Vagina (tissue), 2 donors: ENCODE results near the gene ALOXE3. TPM values are rescaled to one million over a fixed set of nuclear protein-coding genes. Genes with fewer than 3 reads are reported as not detected.
"Not testable (repeated sequence)": the region's sequence is repeated elsewhere in the genome, so short reads cannot be mapped to it uniquely, and the experiment has no call there.

Experiments
- DNase-seq, 2 donors: peaks; one replicate each; pipeline ENCODE4 v3.0.0-alpha.2; 2017; ENCODE audit errors: extremely low spot score in 2 of 2
- H3K27ac ChIP-seq: fragments of 200-600 bp; sonication (generic); one replicate; pipeline ENCODE4 v1.5.1; 2019
- H3K27me3 ChIP-seq: fragments of 200-600 bp; sonication (generic); one replicate; pipeline ENCODE4 v1.5.1; 2019
- H3K36me3 ChIP-seq, 2 donors: fragments of 200-600 bp; sonication (generic); one replicate each; pipeline ENCODE4 v1.5.1; 2017 to 2019
- H3K4me1 ChIP-seq: fragments of 200-600 bp; sonication (generic); one replicate; pipeline ENCODE4 v1.5.1; 2019
- H3K4me3 ChIP-seq, 2 donors: fragments of 200-600 bp; sonication (generic); 1 replicate in 1 of 2; 2 replicates in 1 of 2; pipeline ENCODE4 v1.5.1; 2016 to 2019
- H3K9me3 ChIP-seq: fragments of 200-600 bp; sonication (generic); one replicate; pipeline ENCODE4 v1.5.1; 2019
- CTCF ChIP-seq, 3 experiments: fragments of 450-650 bp in 2 of 3; fragments of 200-600 bp in 1 of 3; sonication (generic) in 1 of 3; IDR thresholded peaks; one replicate each; pipeline ENCODE4 v1.5.1; 2017 to 2019; ENCODE audit warnings: antibody characterized with exemption in 3 of 3, mild to moderate bottlenecking in 2 of 3, moderate library complexity in 2 of 3
- POLR2A ChIP-seq, 2 donors: fragments of 450-650 bp; IDR thresholded peaks; one replicate each; pipeline ENCODE4 v1.6.1; 2017; ENCODE audit warnings: antibody characterized with exemption in 2 of 2, mild to moderate bottlenecking in 2 of 2, moderate library complexity in 2 of 2
- POLR2AphosphoS5 ChIP-seq, 2 donors: sonication (generic); formaldehyde crosslinking; IDR thresholded peaks; one replicate each; pipeline ENCODE4 v1.9.0; 2017; ENCODE audit warnings: antibody characterized with exemption in 2 of 2, mild to moderate bottlenecking in 2 of 2, low read depth in 1 of 2; ENCODE audit not compliant: insufficient read depth in 1 of 2
- intact Hi-C: fragments of 100-400 bp; cut with DNase I; formaldehyde crosslinking; loops from one replicate; pipeline ENCODE4 v1.15.1; 2023
- total RNA-seq: library from RNA; depleted of rRNA; stranded (reverse); fragments of >200 nt; gene quantifications from one replicate; pipeline ENCODE4 v1.2.3, GENCODE V29; 2016

ALOXE3 gene
- total RNA-seq, 1 donor from 2014 or later, result 1.5 TPM

DNA sequence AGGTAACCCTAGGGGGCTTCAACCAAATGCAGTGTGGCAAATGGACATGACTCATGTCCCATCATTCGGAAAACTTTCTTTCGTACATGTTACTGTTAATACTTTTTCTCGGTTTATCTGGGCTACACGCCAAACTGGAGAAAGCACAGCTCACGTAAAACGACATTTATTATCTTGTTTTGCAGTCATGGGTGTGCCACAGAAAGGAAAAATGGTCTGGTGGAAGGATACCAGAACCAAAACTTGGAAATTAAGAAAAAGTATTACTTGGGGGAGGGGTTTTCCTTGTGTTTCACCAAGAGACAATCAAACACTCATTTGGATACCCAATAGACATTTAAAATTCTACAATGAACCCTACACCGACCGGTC is 55.9 kb downstream of the ALOXE3 start:
- no peak for DNase-seq
- Histone ChIP-seq H3K36me3 (no peaks in the 10 kb centered on the region), H3K9me3 (no peaks in the 10 kb centered on the region), H3K27me3 (no peaks in the 10 kb centered on the region), H3K27ac (no peak overlapping the region), H3K4me3 (peak overlapping the region; percentile 18 to 29), H3K4me1 (peaks cover 26% of the 10 kb centered on the region)
- TF ChIP-seq CTCF (IDR thresholded peaks at IDR 0.05) (no peak), POLR2A (IDR thresholded peaks at IDR 0.05) (no peak), POLR2AphosphoS5 (IDR thresholded peaks at IDR 0.05; ENCODE audit: insufficient read depth in 1 of 2, low read depth in 1 of 2) (no peak)
- intact Hi-C loops, result no loop called here

DNA sequence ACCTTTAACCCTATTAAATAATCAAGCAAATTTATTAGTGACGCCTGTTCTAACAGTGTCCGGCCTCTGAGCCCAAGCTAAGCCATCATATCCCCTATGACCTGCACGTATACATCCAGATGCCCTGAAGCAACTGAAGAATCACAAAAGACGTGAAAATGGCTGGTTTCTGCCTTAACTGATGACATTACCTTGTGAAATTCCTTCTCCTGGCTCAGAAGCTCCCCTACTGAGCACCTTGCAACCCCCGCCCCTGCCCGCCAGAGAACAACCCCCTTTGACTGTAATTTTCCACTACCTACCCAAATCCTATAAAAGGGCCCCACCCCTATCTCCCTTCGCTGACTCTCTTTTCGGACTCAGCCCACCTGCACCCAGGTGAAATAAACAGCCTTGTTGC is 56.5 kb downstream of the ALOXE3 start:
- H3K27me3 ChIP-seq, H3K4me3 ChIP-seq, DNase-seq, H3K27ac ChIP-seq, H3K9me3 ChIP-seq, intact Hi-C loops, H3K36me3 ChIP-seq: not testable (repeated sequence)
- peaks cover 29% of the 10 kb centered on the region for H3K4me1 ChIP-seq

GRCh38 chr17:8060274-8060673 is 58.0 kb downstream of the ALOXE3 start:
- Histone ChIP-seq H3K4me3 (no peak overlapping the region), H3K36me3 (no peaks in the 10 kb centered on the region), H3K9me3 (no peaks in the 10 kb centered on the region), H3K27ac (no peak overlapping the region), H3K27me3 (peaks cover 2% of the 10 kb centered on the region), H3K4me1 (peaks cover 29% of the 10 kb centered on the region)
- no peak for TF ChIP-seq POLR2A (IDR thresholded peaks at IDR 0.05)
- TF ChIP-seq POLR2AphosphoS5 (IDR thresholded peaks at IDR 0.05; ENCODE audit: insufficient read depth in 1 of 2, low read depth in 1 of 2), result no peak
- TF ChIP-seq CTCF (IDR thresholded peaks at IDR 0.05), result peak; percentile 57 to 68 (median 60)
- no peak for DNase-seq
- intact Hi-C loops, result no loop called here

GRCh38 chr17:8059131-8059530 is 59.2 kb downstream of the ALOXE3 start:
- no peaks in the 10 kb centered on the region for H3K9me3 ChIP-seq
- H3K27me3 ChIP-seq, result peaks cover 4% of the 10 kb centered on the region
- TF ChIP-seq POLR2AphosphoS5 (IDR thresholded peaks at IDR 0.05; ENCODE audit: insufficient read depth in 1 of 2, low read depth in 1 of 2), result no peak
- TF ChIP-seq CTCF (IDR thresholded peaks at IDR 0.05), result no peak
- no peak for TF ChIP-seq POLR2A (IDR thresholded peaks at IDR 0.05)
- no peak overlapping the region for H3K27ac ChIP-seq
- no peak for DNase-seq
- intact Hi-C loops, result no loop called here
- H3K4me3 ChIP-seq, result no peak overlapping the region
- peaks cover 28% of the 10 kb centered on the region for H3K4me1 ChIP-seq
- no peaks in the 10 kb centered on the region for H3K36me3 ChIP-seq

- Histone ChIP-seq H3K4me3 (no peak overlapping the region), H3K27me3 (peaks cover 4% of the 10 kb centered on the region), H3K27ac (no peak overlapping the region), H3K4me1 (peaks cover 15% of the 10 kb centered on the region), H3K36me3 (no peaks in the 10 kb centered on the region), H3K9me3 (no peaks in the 10 kb centered on the region)
- intact Hi-C loops, result no loop called here
- TF ChIP-seq POLR2A (IDR thresholded peaks at IDR 0.05) (no peak), POLR2AphosphoS5 (IDR thresholded peaks at IDR 0.05; ENCODE audit: insufficient read depth in 1 of 2, low read depth in 1 of 2) (peak in 1 of 2 donors; percentile 36), CTCF (IDR thresholded peaks at IDR 0.05) (peak; percentile 63 to 78 (median 76))
- no peak for DNase-seq
Observed at GRCh38 chr17:8057691-8058114, 60.6 kb downstream of the ALOXE3 start.
